Suprapubic skin (tissue), 4 donors: Measurements from ENCODE around the gene MRPL22. TPM values are rescaled to one million over a fixed set of nuclear protein-coding genes. Genes with fewer than 3 reads are reported as not detected.

ENCODE experiments used
- DNase-seq, 2 donors: peaks; one replicate each; pipeline ENCODE4 v3.0.0-alpha.2; 2019; ENCODE audit warnings: low spot score in 2 of 2
- H3K27ac ChIP-seq: fragments of 200-600 bp; sonication (generic); one replicate; pipeline ENCODE4 v1.5.1; 2019
- H3K27me3 ChIP-seq: fragments of 200-600 bp; sonication (generic); one replicate; pipeline ENCODE4 v1.5.1; 2019
- H3K36me3 ChIP-seq: fragments of 200-600 bp; sonication (generic); one replicate; pipeline ENCODE4 v1.5.1; 2019
- H3K4me1 ChIP-seq: fragments of 200-600 bp; sonication (generic); one replicate; pipeline ENCODE4 v1.5.1; 2019
- H3K4me3 ChIP-seq: fragments of 200-600 bp; sonication (generic); one replicate; pipeline ENCODE4 v1.5.1; 2019; ENCODE audit warnings: mild to moderate bottlenecking
- H3K9me3 ChIP-seq: fragments of 200-600 bp; sonication (generic); one replicate; pipeline ENCODE4 v1.5.1; 2019
- EP300 ChIP-seq: sonication (generic); formaldehyde crosslinking; IDR thresholded peaks from one replicate; pipeline ENCODE4 v1.6.1; 2017; ENCODE audit warnings: antibody characterized with exemption
- POLR2A ChIP-seq, 2 donors: fragments of 450-650 bp; IDR thresholded peaks; one replicate each; pipeline ENCODE4 v1.6.1; 2017; ENCODE audit warnings: antibody characterized with exemption in 2 of 2, mild to moderate bottlenecking in 2 of 2, moderate library complexity in 2 of 2
- POLR2AphosphoS5 ChIP-seq, 3 donors: sonication (generic); formaldehyde crosslinking; IDR thresholded peaks; one replicate each; pipeline ENCODE4 v1.6.1; 2017; ENCODE audit warnings: antibody characterized with exemption in 3 of 3
- WGBS: methylation state at CpG from one replicate; pipeline ENCODE4 v1.1.5; 2018; 5-methylcytosine and 5-hydroxymethylcytosine counted together
- total RNA-seq, 4 donors: library from RNA; depleted of rRNA; stranded (reverse); fragments of >200 nt; gene quantifications; one replicate each; pipeline ENCODE4 v1.1.0, GENCODE V29; 2016
- TF ChIP-seq, protein P1 (sequence below), 2 donors: fragments of 200-600 bp in 1 of 2; fragments of 450-650 bp in 1 of 2; sonication (generic) in 1 of 2; IDR thresholded peaks; one replicate each; pipeline ENCODE4 v1.5.1; 2016 to 2019; ENCODE audit warnings: antibody characterized with exemption in 2 of 2, mild to moderate bottlenecking in 1 of 2, moderate library complexity in 1 of 2

MRPL22 gene
- total RNA-seq, 4 donors from 2014 or later = 12.2 to 30.2 (median 21.7) TPM

DNA sequence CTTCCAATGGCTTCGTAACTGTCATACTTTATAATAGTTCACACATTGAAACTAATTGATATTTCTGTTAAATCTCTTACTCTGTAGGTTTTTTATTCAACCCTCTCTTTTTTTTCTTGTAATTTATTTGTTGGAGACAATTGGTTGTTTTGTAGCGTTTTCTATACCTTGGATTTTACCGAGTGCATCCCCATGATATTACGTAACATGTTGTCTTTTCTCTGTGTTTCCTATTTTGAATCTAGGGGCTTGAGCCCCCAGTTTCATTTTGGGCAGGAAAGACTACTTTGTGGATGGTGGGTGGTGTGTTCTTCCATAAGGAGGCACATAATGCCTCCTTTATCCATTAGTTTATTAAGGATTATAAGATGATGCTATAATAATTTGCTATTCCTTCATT lies 7.4 kb downstream of the MRPL22 start:
- Histone ChIP-seq H3K36me3 (no peaks in the 10 kb centered on the region), H3K27me3 (no peaks in the 10 kb centered on the region), H3K4me1 (peaks cover 15% of the 10 kb centered on the region), H3K4me3 (no peak overlapping the region), H3K9me3 (no peaks in the 10 kb centered on the region), H3K27ac (no peak overlapping the region)
- no peak for TF ChIP-seq POLR2A (IDR thresholded peaks at IDR 0.05)
- TF ChIP-seq EP300 = no peak
- TF ChIP-seq, protein P1, sequence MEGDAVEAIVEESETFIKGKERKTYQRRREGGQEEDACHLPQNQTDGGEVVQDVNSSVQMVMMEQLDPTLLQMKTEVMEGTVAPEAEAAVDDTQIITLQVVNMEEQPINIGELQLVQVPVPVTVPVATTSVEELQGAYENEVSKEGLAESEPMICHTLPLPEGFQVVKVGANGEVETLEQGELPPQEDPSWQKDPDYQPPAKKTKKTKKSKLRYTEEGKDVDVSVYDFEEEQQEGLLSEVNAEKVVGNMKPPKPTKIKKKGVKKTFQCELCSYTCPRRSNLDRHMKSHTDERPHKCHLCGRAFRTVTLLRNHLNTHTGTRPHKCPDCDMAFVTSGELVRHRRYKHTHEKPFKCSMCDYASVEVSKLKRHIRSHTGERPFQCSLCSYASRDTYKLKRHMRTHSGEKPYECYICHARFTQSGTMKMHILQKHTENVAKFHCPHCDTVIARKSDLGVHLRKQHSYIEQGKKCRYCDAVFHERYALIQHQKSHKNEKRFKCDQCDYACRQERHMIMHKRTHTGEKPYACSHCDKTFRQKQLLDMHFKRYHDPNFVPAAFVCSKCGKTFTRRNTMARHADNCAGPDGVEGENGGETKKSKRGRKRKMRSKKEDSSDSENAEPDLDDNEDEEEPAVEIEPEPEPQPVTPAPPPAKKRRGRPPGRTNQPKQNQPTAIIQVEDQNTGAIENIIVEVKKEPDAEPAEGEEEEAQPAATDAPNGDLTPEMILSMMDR (IDR thresholded peaks at IDR 0.05) = no peak
- TF ChIP-seq POLR2AphosphoS5 (IDR thresholded peaks at IDR 0.05) = no peak
- WGBS = 96% methylated on average over 4 of the region's 4 CpGs
- no peak for DNase-seq

DNA sequence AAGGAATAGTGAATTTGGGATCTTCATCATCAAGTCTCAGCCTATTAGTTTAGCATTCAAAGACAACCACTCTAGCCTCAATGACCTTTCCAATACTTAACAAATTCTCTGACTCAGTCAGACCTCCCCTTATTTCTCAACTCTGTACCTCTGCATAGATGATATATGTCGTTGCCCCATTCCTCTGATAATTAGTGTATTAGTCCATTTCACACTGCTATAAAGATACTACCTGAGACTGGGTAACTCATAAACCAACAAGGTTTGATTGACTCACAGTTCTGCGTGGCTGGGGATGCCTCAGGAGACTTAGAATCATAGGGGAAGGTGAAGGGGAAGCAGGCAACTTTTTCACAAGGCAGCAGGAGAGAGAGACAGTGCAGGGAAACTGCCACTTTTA lies 8.9 kb downstream of the MRPL22 start:
- 86% methylated on average over 2 of the region's 2 CpGs for WGBS

DNA sequence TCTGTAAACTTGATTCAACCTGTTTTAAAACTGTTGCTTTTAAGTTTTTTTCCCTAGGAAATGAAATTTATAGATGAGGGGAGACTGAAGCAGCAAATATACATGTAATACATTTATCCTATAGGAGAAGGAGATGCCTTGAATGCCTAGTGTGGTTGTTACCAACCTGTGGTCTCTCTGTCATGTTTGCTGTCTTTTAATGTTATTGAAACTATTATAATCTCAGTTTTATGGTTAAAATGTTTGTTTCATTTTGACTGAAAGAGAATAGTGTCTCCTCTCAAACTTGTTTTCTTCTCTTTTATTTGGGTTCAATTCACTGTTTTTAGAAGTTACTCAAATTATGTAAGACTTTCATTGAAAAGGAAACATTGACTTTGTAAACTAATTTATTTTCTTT lies 15.8 kb downstream of the MRPL22 start:
- no peak overlapping the region for H3K4me3 ChIP-seq
- no peaks in the 10 kb centered on the region for H3K9me3 ChIP-seq
- no peak for TF ChIP-seq POLR2AphosphoS5 (IDR thresholded peaks at IDR 0.05)
- no peak for TF ChIP-seq EP300
- no peak for TF ChIP-seq POLR2A (IDR thresholded peaks at IDR 0.05)
- TF ChIP-seq, protein P1 (IDR thresholded peaks at IDR 0.05) = no peak
- H3K27me3 ChIP-seq = no peaks in the 10 kb centered on the region
- no peaks in the 10 kb centered on the region for H3K4me1 ChIP-seq
- no peak for DNase-seq
- H3K36me3 ChIP-seq = peaks cover 47% of the 10 kb centered on the region
- no peak overlapping the region for H3K27ac ChIP-seq

More for the DNA sequence above, 8.9 kb downstream of the MRPL22 start:
- no peaks in the 10 kb centered on the region for H3K36me3 ChIP-seq
- DNase-seq = no peak
- no peak overlapping the region for H3K4me3 ChIP-seq
- TF ChIP-seq POLR2AphosphoS5 (IDR thresholded peaks at IDR 0.05) (no peak), EP300 (no peak), POLR2A (IDR thresholded peaks at IDR 0.05) (no peak)
- TF ChIP-seq, protein P1 (IDR thresholded peaks at IDR 0.05) = no peak
- H3K27me3 ChIP-seq = no peaks in the 10 kb centered on the region
- no peaks in the 10 kb centered on the region for H3K9me3 ChIP-seq
- peaks cover 8% of the 10 kb centered on the region for H3K4me1 ChIP-seq
- H3K27ac ChIP-seq = no peak overlapping the region

- no peak overlapping the region for H3K27ac ChIP-seq
- TF ChIP-seq EP300 (no peak), POLR2AphosphoS5 (IDR thresholded peaks at IDR 0.05) (no peak), POLR2A (IDR thresholded peaks at IDR 0.05) (no peak)
- TF ChIP-seq, protein P1 (IDR thresholded peaks at IDR 0.05) = no peak
- H3K4me1 ChIP-seq = no peaks in the 10 kb centered on the region
- no peak for DNase-seq
- H3K36me3 ChIP-seq = peaks cover 64% of the 10 kb centered on the region
- WGBS = 97% methylated on average over 1 of the region's 1 CpG
- H3K27me3 ChIP-seq = no peaks in the 10 kb centered on the region
- no peak overlapping the region for H3K4me3 ChIP-seq
- no peaks in the 10 kb centered on the region for H3K9me3 ChIP-seq
Observed at GRCh38 chr5:154962494-154962893, 21.6 kb downstream of the MRPL22 start.

GRCh38 chr5:154966081-154966841 lies 25.4 kb downstream of the MRPL22 start:
- Histone ChIP-seq H3K27me3 (no peaks in the 10 kb centered on the region), H3K4me1 (no peaks in the 10 kb centered on the region), H3K9me3 (no peaks in the 10 kb centered on the region), H3K27ac (no peak overlapping the region), H3K4me3 (no peak overlapping the region), H3K36me3 (peaks cover 41% of the 10 kb centered on the region)
- TF ChIP-seq, protein P1 (IDR thresholded peaks at IDR 0.05) = no peak
- WGBS = 79% methylated on average over 7 of the region's 7 CpGs
- DNase-seq = no peak
